ENCODE data around the gene NFATC2IP. TPM values are rescaled to one million over a fixed set of nuclear protein-coding genes. Genes with fewer than 3 reads are reported as not detected.

Gene NFATC2IP
- total and polyA plus RNA-seq, 2 donors (not counting 1 experiment from before 2014, with no cell fraction given) = 96.4 to 102 TPM

GRCh38 chr16:28975158-28975599 is 24.4 kb downstream of the NFATC2IP start:
- peak overlapping the region; percentile 93 for H3K9ac ChIP-seq (ENCODE audit: low read length)
- peak overlapping the region; percentile 96 for H3K4me3 Mint-ChIP-seq
- no peaks in the 10 kb centered on the region for H3K27me3 ChIP-seq (replicated peaks in 1 of 4; ENCODE audit: control extremely low read depth in 1 of 4, control insufficient read depth in 3 of 4, insufficient read depth in 4 of 4, low read length in 3 of 4)
- no peaks in the 10 kb centered on the region for H3K9me3 ChIP-seq (ENCODE audit: control extremely low read depth in 1 of 3, control insufficient read depth in 2 of 3, insufficient read depth in 1 of 3, low read length in 2 of 3)
- H4K20me1 ChIP-seq (ENCODE audit: control insufficient read depth, insufficient read depth, low read length, poor library complexity, severe bottlenecking) = peaks cover 13% of the 10 kb centered on the region
- peaks cover 34% of the 10 kb centered on the region for H3K79me2 ChIP-seq (ENCODE audit: control insufficient read depth, insufficient read depth, low read length)
- DNase-seq (no peak), ATAC-seq (ENCODE audit: low read depth) (no peak)
- ChIA-PET CTCF (interaction anchor here (3.0 kb wide), 1 partner anchor 30 kb away, joined by 13 read pairs; no protein-coding TSS in a partner anchor), POLR2A (interaction anchor here (0.6 kb wide), 2 partner anchors 100 to 151 kb away, joined by 3 read pairs; no protein-coding TSS in a partner anchor)
- H3K4me1 Mint-ChIP-seq = peaks cover 30% of the 10 kb centered on the region
- intact Hi-C loops (cut with micrococcal nuclease) = no loop called here
- H3K36me3 ChIP-seq (replicated peaks in 1 of 2; ENCODE audit: control extremely low read depth in 1 of 2, control insufficient read depth in 1 of 2, extremely low read depth in 1 of 2, insufficient read depth in 2 of 2, low read length in 1 of 2) = peaks cover 0 to 26% of the 10 kb centered on the region in 2 experiments
- H3K4me3 ChIP-seq (ENCODE audit: control extremely low read depth in 1 of 5, extremely low read depth in 1 of 5, insufficient read depth in 1 of 5, low read depth in 2 of 5, low read length in 4 of 5) = peak overlapping the region; percentile 49 to 95 (median 83)
- H3K9me3 Mint-ChIP-seq (ENCODE audit: insufficient read depth) = no peaks in the 10 kb centered on the region
- H3K27ac Mint-ChIP-seq = peak overlapping the region; percentile 95
- H2AFZ ChIP-seq (ENCODE audit: insufficient read depth, low read depth, low read length, poor library complexity, severe bottlenecking) = peak overlapping the region; percentile 96
- peaks cover 13 to 17% of the 10 kb centered on the region in 2 donors for H3K4me1 ChIP-seq (ENCODE audit: control insufficient read depth in 2 of 2, insufficient read depth in 2 of 2, low read length in 2 of 2)
- no peaks in the 10 kb centered on the region for H3K27me3 Mint-ChIP-seq
- 8% methylated on average over 29 of the region's 30 CpGs for WGBS (ENCODE audit: insufficient coverage)
- peak overlapping the region in 1 of 2 donors; percentile 90 for H3K27ac ChIP-seq (ENCODE audit: low read length in 2 of 2)
- no peak for TF ChIP-seq EZH2 (IDR thresholded peaks at IDR 0.05; ENCODE audit: borderline replicate concordance, insufficient read depth, low read depth, low read length, poor library complexity, severe bottlenecking)
- TF ChIP-seq CTCF (IDR thresholded peaks at IDR 0.05) = no peak
- peak overlapping the region; percentile 98 for H3K4me2 ChIP-seq (replicated peaks; ENCODE audit: low read depth, low read length, poor library complexity, severe bottlenecking)
